Hepatic stellate cell (primary cell): ENCODE results near the gene MFSD1.
A peak's percentile ranks its signal among the peaks of the same experiment; 100 is the strongest.

Experiments
- DNase-seq: peaks from one replicate; pipeline ENCODE4 v3.0.0; 2011; ENCODE audit warnings: low spot score

MFSD1 gene

GRCh38 chr3:158801696-158802408 lies at the start of gene MFSD1:
Gene MFSD1 (plus strand): TSS chr3:158802054. CDS start chr3:158802153, 99 bp downstream.
- DNase-seq = peak; percentile 86

GRCh38 chr3:158753854-158754253 lies 48.0 kb upstream of the MFSD1 start:
- DNase-seq = no peak

DNA sequence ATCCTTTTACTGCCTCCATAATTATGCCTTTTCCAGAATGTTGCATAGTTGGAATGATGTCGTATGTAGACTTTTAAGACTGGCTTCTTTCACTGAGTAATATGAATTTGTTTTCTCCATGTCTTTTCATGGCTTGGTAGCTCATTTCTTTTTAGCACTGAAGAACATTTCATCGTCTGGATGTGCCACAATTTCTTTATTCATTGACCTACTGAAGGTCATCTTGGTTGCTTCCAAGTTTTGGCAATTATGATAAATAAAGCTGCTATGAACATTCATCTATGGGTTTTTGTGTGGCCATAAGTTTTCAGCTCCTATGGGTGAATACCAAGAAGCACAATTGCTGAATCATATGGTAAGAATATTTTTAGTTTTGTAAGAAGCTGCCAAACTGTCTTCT lies 46.4 kb upstream of the MFSD1 start:
- DNase-seq = no peak

- no peak for DNase-seq
Measured at GRCh38 chr3:158761350-158761749, 40.5 kb upstream of the MFSD1 start.

- DNase-seq = no peak
Measured at GRCh38 chr3:158762701-158763100, 39.2 kb upstream of the MFSD1 start.

- DNase-seq = no peak
Measured at GRCh38 chr3:158763421-158763820, 38.4 kb upstream of the MFSD1 start.

GRCh38 chr3:158765518-158766205 lies 36.2 kb upstream of the MFSD1 start:
- no peak for DNase-seq

- no peak for DNase-seq
Measured at GRCh38 chr3:158766364-158766763, 35.5 kb upstream of the MFSD1 start.

DNA sequence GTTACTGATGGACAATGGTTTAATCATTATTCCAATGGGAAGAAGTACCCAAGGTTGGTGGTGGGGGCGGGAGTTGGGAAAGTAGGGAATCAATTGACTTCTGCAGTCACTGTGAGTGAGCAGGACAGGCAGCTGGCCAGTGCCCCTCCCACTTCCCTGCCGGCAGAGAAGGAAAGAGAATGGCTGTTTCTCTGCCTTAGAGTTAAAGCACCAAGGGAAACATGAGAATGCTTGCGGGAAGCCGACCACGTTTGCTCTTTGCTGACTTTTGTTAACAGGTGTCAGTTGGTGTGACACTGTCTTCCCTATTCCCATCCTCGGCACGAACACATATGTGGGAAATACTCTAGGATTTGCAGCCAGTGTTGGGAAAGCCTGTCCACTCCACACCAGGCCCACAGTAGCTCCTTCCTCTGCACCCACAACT lies 33.5 kb upstream of the MFSD1 start:
- peak; percentile 31 for DNase-seq

- DNase-seq = peak; percentile 83
Measured at GRCh38 chr3:158768881-158769543, 32.8 kb upstream of the MFSD1 start.

DNA sequence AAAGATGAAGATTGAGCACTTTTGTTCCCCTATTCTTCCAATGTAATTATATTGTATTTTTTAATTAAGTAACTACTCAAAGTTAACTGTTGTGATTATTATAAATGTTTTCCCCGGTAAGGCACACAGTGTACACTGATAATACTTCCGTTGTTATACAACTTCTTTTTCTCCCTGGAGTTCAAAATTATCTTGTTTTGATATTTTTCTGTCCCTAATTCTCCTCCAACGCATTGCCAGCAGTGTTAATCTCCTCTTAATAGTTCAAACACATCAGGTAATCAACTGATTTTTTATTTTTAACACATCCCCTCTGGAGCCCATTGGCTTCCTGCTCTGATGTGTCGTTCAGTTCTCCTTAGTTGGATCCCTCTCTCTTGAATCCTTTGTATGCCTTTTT lies 32.3 kb upstream of the MFSD1 start:
- no peak for DNase-seq

- no peak for DNase-seq
Measured at GRCh38 chr3:158769952-158770740, 31.7 kb upstream of the MFSD1 start.

- DNase-seq = no peak
Measured at GRCh38 chr3:158770741-158771350, 31.0 kb upstream of the MFSD1 start.

GRCh38 chr3:158771577-158771976 lies 30.3 kb upstream of the MFSD1 start:
- no peak for DNase-seq

GRCh38 chr3:158771982-158772381 lies 29.9 kb upstream of the MFSD1 start:
- no peak for DNase-seq

- no peak for DNase-seq
Measured at GRCh38 chr3:158773166-158773565, 28.7 kb upstream of the MFSD1 start.

GRCh38 chr3:158773845-158774830 lies 27.7 kb upstream of the MFSD1 start:
- DNase-seq = no peak

- no peak for DNase-seq
Measured at GRCh38 chr3:158774965-158775364, 26.9 kb upstream of the MFSD1 start.

- DNase-seq = no peak
Measured at GRCh38 chr3:158775426-158776410, 26.1 kb upstream of the MFSD1 start.
